Panc1 (cell line): ENCODE data around the gene AGRP.

Experiments used
- SIN3A ChIP-seq: IDR thresholded peaks from 2 replicates; pipeline ENCODE4 v1.6.1; 2012; ENCODE audit warnings: low read depth, mild to moderate bottlenecking, low read length, moderate library complexity, borderline replicate concordance; ENCODE audit not compliant: insufficient read depth
- TCF7L2 ChIP-seq: IDR thresholded peaks from 2 replicates; pipeline ENCODE4 v1.6.1; 2011; ENCODE audit warnings: mild to moderate bottlenecking, low read depth, low read length, inconsistent platforms
- TF ChIP-seq, protein P1 (sequence below): fragments of 450-650 bp; IDR thresholded peaks from 2 replicates; pipeline ENCODE4 v1.5.1; 2017; ENCODE audit warnings: mild to moderate bottlenecking
- TF ChIP-seq, protein P2 (sequence below), 2 experiments: IDR thresholded peaks; 2 replicates each; pipeline ENCODE4 v1.6.1; 2011 to 2012; ENCODE audit warnings: low read depth in 2 of 2, control low read depth in 1 of 2, low read length in 1 of 2, mild to moderate bottlenecking in 1 of 2, moderate library complexity in 1 of 2; ENCODE audit not compliant: insufficient read depth in 1 of 2

DNA sequence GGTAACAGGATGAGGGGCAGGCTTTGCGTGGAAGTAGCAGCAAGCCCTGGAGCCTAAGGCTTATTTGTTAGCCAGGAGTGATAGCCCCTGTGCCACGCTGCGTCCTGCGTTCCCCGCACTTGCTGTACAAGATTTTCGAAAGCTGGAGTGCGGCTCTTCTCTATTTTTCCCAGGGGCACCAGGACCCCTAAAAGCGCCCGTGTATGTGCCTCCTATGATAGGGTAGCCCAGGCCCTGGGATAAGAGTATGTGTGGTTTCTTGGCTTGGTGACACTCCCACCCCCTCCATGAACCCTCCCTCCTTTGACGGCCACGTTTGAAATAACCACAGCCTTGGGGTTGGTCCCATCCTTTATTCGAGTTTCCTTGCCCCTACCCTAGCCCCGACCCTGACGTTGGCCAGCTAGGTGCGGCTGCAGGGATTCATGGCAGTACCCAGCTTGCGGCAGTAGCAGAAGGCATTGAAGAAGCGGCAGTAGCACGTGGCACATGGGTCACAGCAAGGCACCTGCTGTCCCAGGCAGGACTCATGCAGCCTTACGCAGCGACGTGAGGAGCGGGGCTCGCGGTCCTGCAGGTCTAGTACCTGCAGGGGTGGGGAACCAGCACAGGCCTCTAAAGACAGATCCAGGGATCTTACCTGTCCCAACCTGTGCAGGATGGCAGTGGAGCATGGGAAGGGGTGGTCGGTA, 968 bp downstream of the AGRP start:
- TF ChIP-seq TCF7L2 (no peak), SIN3A (no peak)
- TF ChIP-seq, protein P1, sequence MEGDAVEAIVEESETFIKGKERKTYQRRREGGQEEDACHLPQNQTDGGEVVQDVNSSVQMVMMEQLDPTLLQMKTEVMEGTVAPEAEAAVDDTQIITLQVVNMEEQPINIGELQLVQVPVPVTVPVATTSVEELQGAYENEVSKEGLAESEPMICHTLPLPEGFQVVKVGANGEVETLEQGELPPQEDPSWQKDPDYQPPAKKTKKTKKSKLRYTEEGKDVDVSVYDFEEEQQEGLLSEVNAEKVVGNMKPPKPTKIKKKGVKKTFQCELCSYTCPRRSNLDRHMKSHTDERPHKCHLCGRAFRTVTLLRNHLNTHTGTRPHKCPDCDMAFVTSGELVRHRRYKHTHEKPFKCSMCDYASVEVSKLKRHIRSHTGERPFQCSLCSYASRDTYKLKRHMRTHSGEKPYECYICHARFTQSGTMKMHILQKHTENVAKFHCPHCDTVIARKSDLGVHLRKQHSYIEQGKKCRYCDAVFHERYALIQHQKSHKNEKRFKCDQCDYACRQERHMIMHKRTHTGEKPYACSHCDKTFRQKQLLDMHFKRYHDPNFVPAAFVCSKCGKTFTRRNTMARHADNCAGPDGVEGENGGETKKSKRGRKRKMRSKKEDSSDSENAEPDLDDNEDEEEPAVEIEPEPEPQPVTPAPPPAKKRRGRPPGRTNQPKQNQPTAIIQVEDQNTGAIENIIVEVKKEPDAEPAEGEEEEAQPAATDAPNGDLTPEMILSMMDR, result no peak
- TF ChIP-seq, protein P2, sequence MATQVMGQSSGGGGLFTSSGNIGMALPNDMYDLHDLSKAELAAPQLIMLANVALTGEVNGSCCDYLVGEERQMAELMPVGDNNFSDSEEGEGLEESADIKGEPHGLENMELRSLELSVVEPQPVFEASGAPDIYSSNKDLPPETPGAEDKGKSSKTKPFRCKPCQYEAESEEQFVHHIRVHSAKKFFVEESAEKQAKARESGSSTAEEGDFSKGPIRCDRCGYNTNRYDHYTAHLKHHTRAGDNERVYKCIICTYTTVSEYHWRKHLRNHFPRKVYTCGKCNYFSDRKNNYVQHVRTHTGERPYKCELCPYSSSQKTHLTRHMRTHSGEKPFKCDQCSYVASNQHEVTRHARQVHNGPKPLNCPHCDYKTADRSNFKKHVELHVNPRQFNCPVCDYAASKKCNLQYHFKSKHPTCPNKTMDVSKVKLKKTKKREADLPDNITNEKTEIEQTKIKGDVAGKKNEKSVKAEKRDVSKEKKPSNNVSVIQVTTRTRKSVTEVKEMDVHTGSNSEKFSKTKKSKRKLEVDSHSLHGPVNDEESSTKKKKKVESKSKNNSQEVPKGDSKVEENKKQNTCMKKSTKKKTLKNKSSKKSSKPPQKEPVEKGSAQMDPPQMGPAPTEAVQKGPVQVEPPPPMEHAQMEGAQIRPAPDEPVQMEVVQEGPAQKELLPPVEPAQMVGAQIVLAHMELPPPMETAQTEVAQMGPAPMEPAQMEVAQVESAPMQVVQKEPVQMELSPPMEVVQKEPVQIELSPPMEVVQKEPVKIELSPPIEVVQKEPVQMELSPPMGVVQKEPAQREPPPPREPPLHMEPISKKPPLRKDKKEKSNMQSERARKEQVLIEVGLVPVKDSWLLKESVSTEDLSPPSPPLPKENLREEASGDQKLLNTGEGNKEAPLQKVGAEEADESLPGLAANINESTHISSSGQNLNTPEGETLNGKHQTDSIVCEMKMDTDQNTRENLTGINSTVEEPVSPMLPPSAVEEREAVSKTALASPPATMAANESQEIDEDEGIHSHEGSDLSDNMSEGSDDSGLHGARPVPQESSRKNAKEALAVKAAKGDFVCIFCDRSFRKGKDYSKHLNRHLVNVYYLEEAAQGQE (IDR thresholded peaks at IDR 0.05; ENCODE audit: insufficient read depth in 1 of 2, low read depth in 2 of 2, low read length in 1 of 2), result no peak
